ENCODE data around the gene F2.
"Not testable (repeated sequence)": the region's sequence is repeated elsewhere in the genome, so short reads cannot be mapped to it uniquely, and the experiment has no call there.

Gene F2

GRCh38 chr11:46719048-46719542 lies at the start of gene F2:
Gene F2, plus strand, starts transcription at chr11:46719213. Its CDS starts 23 bp downstream, at chr11:46719236.
- no peak for DNase-seq (ENCODE audit: low spot score)

- no peak for DNase-seq (ENCODE audit: low spot score)
These were observed 49.3 kb upstream of the F2 start for GRCh38 chr11:46669711-46670139.

DNA sequence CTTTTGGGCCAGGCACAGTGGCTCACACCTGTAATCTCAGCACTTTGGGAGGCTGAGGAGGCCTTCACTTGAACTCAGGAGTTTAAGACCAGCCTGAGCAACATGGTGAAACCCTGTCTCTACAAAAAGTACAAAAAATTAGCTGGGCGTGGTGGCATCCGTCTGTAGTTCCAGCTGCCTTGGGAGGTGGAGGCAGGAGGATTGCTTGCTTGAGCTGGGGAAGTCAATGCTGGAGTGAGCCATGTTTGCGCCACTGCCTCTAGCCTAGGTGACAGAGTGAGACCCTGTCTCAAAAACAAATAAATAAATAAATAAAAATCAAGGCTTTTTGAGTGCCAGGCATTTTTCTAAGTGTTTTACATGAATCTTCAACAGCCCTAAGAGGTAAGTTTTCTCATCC lies 48.5 kb upstream of the F2 start:
- not testable (repeated sequence) for DNase-seq (ENCODE audit: low spot score)

GRCh38 chr11:46671958-46672315 lies 47.1 kb upstream of the F2 start:
- no peak for DNase-seq (ENCODE audit: low spot score)

GRCh38 chr11:46672381-46672839 lies 46.6 kb upstream of the F2 start:
- no peak for DNase-seq (ENCODE audit: low spot score)

DNA sequence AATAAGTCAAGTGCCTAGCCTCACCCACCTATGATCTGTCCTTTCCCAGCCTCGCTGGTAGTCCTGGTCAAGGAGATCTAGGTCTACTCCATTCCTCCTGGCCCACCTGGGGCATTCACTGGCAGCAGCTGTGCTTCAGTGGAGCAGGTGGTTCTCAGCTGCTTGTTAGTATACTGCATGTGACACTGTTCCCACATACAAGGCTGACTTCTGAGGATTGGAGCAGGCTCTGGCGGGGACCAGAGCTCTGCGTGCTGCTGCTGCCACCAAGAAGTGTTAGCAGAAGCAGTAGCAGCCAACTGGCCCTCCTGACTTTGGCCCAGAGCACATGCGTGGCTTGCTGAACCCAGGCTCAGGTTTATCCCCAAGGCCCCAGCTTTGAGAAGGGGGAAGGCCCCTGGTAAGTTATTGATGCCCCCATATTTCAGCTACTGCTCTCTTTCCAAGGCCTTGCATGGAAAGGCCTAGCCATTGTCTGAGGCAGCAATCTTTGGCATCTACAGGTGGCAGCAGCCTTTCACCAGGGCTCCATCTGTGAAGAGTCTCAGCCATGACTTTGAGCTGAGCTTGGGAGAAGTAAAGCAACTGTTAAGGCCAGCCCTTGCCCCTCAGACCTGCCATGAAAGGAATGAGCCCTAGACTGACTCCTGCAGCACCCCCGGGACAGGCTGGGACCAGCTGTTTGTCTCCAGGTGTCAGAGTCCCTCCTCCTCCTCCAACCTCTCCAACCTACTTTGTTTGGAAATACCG lies 45.1 kb upstream of the F2 start:
- no peak for DNase-seq (ENCODE audit: low spot score)

- no peak for DNase-seq (ENCODE audit: low spot score)
These were observed 44.3 kb upstream of the F2 start for GRCh38 chr11:46674463-46675287.

- peak; percentile 74 for DNase-seq (ENCODE audit: low spot score)
These were observed 43.6 kb upstream of the F2 start for GRCh38 chr11:46675288-46675851.

DNA sequence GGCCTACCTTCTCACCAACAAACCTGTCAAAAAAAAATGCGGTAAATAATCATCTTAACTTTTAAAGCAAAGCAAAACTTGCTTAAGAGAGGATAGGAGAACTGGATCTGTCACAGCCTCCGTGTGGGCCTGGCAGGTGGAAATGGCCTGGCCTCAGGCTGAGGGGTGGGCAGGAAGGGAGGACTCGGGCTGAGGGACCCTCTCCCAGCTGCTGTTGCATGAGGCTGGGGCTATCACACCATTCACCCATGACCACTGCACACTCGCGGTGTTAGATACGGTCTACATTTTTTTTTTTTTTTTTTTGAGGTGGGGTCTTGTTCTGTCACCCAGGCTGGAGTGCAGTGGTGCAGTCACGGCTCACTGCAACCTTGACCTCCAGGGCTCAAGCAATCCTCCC lies 43.1 kb upstream of the F2 start:
- no peak for DNase-seq (ENCODE audit: low spot score)

- DNase-seq (ENCODE audit: low spot score) = no peak
These were observed 42.4 kb upstream of the F2 start for GRCh38 chr11:46676436-46677158.

- DNase-seq (ENCODE audit: low spot score) = no peak
These were observed 41.8 kb upstream of the F2 start for GRCh38 chr11:46677169-46677568.

GRCh38 chr11:46677991-46678740 lies 40.8 kb upstream of the F2 start:
- no peak for DNase-seq (ENCODE audit: low spot score)

DNA sequence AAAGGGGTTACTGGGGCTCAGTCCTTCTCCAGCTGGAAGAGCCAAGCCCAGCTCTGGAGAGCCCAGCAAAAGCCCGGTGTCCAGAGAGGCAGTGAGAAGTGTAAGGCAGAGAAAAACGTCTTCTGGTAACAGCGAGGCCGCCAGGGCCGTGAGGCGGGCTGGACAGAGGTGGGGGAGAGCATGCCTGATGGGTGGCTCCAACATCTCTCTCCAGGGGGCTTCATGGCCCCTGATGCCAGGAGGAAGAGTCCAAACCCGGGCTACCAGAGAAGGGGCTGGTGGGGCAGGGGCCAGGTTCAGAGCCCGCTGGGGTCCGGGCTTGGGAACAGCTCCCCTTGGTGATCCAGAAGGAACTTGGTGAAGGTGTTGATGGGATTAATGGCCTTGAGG lies 40.3 kb upstream of the F2 start:
- DNase-seq (ENCODE audit: low spot score) = no peak

GRCh38 chr11:46679241-46680163 lies 39.5 kb upstream of the F2 start:
- DNase-seq (ENCODE audit: low spot score) = no peak

- DNase-seq (ENCODE audit: low spot score) = no peak
These were observed 38.8 kb upstream of the F2 start for GRCh38 chr11:46680164-46680760.

GRCh38 chr11:46680815-46681214 lies 38.2 kb upstream of the F2 start:
- DNase-seq (ENCODE audit: low spot score) = no peak

DNA sequence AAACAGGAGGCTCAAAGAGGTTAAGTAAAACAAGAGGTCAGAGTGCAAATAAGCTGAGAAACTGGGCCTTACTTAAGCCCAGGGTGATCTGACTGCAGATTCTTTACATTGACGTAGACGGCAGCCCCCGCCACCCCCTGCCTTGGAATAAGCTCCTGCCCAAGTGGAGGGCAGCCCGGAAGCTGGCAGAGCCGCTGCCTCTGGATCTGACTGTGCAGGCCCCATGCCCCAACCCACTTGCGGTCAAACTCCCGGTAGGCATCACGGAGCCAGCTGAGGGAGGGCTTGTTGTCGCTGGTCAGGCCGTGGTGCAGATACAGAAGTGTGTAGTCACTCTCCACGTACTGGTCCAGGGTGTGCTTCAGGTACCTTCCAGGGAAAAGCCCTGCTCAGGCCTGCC lies 37.2 kb upstream of the F2 start:
- DNase-seq (ENCODE audit: low spot score) = no peak

DNA sequence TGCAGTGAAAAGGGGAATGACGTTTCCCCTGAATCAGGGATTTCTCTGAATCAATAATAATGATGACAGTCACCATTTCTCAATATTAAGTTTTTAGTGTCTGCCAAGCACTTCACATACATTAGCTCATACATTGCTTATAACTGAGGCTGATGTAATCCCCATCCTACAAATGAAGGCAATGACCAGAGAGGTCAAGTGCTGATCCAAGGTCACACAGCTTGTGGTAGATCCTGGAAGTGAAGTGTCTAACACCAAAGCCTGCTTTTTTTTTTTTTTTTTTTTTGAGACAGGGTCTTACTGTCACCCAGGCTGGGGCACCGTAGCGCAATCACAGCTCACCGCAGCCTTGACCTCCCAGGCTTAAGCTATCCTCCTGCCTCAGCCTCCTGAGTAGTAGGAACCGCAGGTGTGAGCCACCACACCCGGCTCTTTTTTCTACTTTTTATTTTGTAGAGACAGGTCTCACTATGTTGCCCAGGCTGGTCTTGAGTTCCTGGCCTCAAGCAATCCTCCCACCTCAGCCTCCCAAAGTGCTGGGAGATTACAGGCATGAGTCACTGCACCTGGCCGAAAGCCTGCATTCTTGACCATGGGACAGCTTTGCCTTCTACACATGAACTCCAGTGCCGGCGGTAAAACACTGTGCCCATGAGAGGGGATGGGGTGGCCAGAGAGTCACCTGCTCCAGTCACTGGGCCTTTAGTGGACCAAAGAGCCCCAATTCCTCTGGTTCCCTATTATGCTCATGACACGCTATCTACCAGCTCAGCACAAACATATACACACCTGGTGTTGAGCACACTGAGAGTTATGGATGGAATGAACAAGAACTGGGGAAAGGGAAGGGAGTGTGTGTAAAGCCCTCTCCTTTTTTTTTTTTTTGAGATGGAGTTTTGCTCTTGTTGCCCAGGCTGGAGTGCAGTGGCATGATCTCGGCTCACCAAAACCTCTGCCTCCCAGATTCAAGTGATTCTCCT lies 36.0 kb upstream of the F2 start:
- no peak for DNase-seq (ENCODE audit: low spot score)

GRCh38 chr11:46684367-46684766 lies 34.6 kb upstream of the F2 start:
- no peak for DNase-seq (ENCODE audit: low spot score)
